Transverse colon (tissue), 4 donors: ENCODE data around the gene LMX1A.

ENCODE experiments used
- CTCF ChIP-seq, 5 experiments: fragments of 200-600 bp in 3 of 5; fragments of 450-650 bp in 2 of 5; sonication (generic) in 3 of 5; IDR thresholded peaks; 1 replicate in 2 of 5; 2 replicates in 3 of 5; pipeline ENCODE4 v1.5.1; 2016 to 2017; ENCODE audit warnings: antibody characterized with exemption in 5 of 5, inconsistent platforms in 3 of 5, mild to moderate bottlenecking in 2 of 5, moderate library complexity in 1 of 5
- EP300 ChIP-seq: sonication (generic); formaldehyde crosslinking; IDR thresholded peaks from one replicate; pipeline ENCODE4 v1.6.1; 2017; ENCODE audit warnings: antibody characterized with exemption, low read depth
- POLR2A ChIP-seq: fragments of 450-650 bp; IDR thresholded peaks from one replicate; pipeline ENCODE4 v1.6.1; 2016; ENCODE audit warnings: antibody characterized with exemption, mild to moderate bottlenecking, moderate library complexity
- POLR2AphosphoS5 ChIP-seq, 3 donors: sonication (generic); formaldehyde crosslinking; IDR thresholded peaks; one replicate each; pipeline ENCODE4 v1.6.1; 2016; ENCODE audit warnings: antibody characterized with exemption in 3 of 3

- TF ChIP-seq CTCF (IDR thresholded peaks at IDR 0.05) (no peak), POLR2AphosphoS5 (IDR thresholded peaks at IDR 0.05) (no peak), POLR2A (no peak), EP300 (no peak)
Measured at GRCh38 chr1:165288350-165289120, 68.0 kb downstream of the LMX1A start.
